NCI-H2107 treated with DMSO at 0.1 percent for 48 hours (cell line): ENCODE data around the gene KDM4C.

ENCODE experiments used
- DNase-seq: peaks from one replicate; lab custom pipeline; 2025; ENCODE audit not compliant: unreplicated experiment; lab: John Stamatoyannopoulos, UW

Gene KDM4C

DNA sequence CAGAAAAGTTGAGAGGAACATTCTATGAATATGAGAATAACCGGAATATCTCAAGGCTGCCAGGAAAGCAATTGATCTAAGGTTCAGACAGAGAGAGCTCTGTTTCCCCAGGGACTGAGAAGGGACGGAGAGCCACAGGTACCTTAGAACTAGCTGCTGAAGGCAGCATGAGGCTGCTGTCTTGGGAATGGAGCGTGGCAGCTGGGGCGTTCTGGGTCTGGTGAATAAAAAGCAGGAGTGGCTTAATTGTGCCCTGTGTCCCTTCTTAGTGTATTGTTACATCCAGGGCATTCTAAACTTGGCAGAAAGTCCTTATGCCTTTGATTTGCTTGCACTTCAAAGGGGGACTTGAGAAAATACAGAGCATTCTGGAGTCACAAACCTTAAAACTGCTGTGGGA lies 434.5 kb downstream of the KDM4C start:
- peak; percentile 22 for DNase-seq

DNA sequence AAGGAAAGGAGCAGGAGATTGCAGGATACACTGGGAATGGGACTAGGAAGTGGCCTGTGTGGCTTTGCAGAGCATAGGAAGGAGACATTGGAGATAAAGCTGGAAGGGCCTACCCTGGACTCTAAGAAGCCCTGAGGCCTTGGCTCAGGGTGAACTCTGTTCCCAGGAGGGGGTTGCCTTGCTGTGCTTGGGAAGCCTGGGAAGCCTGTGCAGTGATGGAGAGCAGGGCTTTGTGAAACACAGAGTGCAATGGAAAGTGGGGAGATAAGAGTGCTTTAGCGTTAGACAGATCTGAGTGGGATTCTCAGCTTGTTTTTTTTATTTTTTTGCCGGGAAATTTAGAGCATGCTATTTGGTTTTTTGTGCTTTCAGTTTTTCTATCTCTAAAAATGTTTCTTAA lies 437.8 kb downstream of the KDM4C start:
- DNase-seq: no peak

DNA sequence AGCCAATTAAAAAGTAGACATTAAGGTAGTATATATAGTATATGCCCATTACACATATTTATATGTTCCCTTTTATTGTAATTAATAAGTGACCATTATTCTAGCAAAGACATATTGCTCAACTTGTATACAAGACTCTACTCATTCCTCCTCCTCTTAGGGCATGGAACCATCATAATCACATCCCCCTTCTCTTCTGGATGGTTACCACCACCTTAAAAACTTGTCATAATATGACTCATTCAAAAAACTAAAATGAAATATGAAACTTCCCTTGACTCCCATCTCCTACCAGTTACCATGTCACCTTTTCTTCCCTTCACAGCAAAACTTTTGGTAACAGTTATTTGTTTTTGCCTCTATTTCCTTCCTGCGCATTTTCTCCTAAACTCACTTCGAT lies 438.7 kb downstream of the KDM4C start:
- no peak for DNase-seq

DNA sequence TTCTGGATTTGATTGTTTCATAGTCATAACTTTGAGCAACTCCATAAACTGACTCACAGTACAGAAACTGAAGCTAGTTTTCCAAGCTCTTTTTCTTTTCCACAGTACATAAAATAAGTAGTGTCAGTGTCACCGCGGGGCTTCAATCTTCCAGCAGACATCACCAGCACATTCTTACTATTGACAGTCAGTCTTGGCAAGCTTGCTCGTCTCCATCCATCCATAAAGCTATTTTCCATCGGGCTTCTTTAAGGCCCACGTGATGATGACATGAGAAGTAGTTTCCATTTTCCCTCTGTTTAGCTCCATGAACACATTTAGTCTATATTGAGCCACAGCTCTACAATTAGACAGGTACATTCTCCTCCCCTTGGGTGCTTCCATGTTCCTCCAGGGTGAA lies 443.4 kb downstream of the KDM4C start:
- no peak for DNase-seq

DNA sequence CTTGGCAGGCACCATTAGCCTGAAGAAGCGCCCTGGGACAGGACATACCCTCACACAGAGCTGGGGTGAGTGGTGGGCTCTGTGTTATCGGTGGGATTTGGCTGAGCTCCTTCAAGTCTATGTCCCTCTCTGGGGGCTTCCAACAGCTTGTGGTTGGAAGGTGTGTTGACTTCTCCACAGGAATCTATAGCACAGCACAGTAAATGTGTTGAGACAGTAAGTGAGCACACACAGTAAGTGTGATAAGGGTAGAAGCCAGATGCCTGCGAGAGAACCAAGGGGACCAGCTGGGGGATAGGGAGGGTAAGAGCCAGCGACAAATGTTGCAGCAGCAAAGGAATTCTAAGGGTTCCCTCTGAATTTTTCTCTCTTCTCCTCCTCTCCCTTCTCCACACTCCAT lies 448.0 kb downstream of the KDM4C start:
- no peak for DNase-seq

DNA sequence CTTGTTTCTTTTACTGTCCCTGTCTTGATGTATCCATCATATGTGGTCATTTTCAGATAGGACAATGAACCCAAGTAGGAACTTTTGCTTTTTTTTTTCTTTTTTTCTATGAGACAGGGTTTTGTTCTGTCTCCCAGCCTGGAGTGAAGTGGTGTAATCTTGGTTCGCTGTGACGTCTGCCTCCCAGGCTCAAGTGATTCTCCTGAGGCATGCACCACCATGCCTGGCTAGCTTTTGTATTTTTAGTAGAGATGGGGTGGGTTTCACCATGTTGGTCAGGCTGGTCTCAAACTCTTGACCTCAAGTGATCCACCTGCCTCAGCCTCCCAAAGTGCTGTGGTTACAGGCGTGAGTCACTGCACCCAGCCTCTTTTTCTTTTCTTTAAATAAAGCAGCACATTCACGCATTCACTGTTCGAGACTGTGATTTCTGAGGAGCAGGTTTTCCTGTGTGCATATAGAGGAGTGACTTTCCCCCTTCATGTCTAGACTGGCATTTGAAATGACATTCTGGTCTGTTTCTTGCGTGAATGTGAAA lies 448.5 kb downstream of the KDM4C start:
- DNase-seq: no peak

DNA sequence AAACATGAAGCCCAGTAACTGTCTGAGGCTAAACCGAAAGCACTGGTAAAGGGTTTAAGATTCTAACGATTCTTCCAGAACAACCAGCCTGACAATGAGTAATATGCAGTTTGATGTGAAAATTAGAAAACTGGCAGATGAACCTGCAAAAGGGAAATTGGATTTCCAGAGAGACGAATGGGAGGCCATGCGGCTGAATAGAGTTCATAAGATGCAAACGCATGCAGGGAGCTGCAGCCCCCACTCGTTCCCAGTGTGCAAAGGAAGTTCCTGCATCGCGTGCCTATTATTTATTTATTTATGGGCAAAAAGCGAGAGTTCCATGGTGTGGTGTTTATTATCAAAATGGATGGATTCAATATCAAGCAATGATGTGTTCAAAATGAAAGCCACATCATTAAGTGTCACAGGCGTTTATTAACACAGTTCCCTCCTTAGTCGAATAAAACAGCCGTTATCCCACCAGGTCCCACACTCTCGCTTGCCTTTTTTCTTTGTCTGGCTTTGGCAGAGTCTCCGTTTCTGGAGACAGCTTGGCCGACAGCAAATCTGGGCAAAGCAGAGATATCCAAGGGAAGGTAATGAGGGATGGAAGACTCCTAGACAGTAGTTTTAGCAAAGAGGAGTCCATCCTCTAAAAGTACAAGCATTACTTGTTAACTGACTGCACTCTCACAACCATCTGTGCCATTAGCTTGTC lies 451.4 kb downstream of the KDM4C start:
- DNase-seq: no peak

DNA sequence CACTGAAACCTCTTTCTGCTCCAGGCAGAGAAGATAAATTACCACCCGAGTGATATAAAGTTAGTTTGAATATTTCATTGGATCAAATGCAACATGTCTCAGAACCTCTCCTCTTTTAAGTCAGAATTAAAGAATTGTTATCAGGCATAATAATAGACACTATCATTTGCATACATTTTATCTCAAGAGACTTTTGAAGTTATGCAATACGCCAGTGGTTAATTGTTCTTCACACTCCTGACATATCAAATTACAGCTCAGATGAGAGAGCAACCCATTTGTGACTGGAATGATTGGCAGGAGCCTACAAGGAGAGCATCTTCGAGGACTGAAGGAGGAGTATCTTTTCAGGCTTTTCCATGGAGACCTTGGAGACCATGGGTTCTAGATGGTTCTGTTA lies 452.2 kb downstream of the KDM4C start:
- DNase-seq: peak; percentile 40

DNA sequence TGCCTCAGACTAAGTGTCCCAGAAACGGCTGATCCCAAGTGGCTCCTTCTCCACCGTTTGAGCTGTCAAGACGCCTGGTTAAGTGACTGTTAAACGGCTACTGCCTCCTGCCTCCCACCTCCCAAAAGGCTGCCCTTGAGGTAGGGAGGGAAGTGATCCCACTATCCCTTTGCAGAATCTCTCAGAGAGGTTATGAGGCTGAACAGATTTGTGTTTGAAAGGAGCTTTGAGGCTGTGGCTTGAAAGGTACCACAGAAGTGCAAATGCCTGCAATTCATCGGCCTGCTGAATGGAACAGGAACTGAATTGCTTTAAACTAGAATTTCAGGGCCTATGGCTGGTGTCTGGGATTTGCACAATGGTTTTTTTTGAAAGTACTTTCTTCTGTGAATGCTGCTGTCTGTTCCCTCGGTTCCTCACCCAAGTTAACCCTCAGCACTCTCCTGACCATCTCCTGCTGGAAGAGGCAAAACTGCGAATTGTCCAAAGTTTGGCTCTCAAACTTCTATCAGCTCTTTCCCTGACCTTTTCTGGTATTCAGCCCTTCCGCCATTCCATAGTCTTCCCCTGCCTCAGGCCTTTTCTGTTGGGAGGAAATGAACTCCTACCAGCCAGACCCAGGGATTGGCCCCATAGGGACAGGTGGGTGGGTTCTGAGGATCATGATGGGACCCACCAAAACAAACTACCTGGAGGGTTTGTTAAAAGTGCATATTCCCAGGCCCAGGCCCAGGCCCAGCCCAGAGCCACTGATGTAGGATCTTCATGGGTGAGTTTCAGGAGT lies 453.3 kb downstream of the KDM4C start:
- DNase-seq: no peak

DNA sequence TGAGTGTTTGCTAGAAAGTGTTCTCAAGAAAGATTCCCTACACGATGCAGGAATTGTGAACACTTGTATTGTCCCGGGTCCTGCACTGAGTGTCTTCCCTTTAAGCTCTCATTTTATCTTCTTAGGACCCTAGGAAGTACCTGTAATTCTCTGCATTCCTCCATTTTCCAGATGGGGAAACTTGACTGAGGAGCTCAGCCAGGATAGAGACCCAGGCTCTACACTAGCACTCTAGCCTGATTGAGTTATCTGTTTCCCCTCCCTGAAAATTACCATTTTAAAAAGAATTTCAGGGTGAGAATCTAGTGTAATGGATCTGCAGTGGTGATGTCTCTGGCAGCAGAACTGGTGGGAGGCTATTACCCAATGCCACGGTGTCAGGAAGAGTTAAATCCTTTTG lies 453.9 kb downstream of the KDM4C start:
- DNase-seq: no peak

DNA sequence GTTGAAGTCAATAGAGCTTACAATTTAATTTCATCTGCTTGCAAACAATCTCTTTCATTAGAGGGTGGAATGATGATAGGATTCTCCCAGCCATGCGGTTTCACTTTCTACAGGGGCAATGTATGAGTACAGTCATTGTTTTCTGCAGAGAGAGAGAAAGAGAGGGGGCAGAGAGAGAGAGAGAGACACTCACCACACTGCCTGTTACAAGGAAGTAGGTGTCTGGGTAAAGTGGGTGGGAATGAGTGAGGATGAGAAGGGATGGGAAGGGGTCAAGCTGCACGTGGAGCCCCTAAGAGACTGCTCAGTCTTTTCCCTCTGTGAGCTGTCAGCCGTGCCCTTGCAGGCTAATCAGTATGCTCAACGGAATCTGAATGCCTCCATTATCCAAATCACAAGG lies 454.3 kb downstream of the KDM4C start:
- DNase-seq: peak; percentile 55

DNA sequence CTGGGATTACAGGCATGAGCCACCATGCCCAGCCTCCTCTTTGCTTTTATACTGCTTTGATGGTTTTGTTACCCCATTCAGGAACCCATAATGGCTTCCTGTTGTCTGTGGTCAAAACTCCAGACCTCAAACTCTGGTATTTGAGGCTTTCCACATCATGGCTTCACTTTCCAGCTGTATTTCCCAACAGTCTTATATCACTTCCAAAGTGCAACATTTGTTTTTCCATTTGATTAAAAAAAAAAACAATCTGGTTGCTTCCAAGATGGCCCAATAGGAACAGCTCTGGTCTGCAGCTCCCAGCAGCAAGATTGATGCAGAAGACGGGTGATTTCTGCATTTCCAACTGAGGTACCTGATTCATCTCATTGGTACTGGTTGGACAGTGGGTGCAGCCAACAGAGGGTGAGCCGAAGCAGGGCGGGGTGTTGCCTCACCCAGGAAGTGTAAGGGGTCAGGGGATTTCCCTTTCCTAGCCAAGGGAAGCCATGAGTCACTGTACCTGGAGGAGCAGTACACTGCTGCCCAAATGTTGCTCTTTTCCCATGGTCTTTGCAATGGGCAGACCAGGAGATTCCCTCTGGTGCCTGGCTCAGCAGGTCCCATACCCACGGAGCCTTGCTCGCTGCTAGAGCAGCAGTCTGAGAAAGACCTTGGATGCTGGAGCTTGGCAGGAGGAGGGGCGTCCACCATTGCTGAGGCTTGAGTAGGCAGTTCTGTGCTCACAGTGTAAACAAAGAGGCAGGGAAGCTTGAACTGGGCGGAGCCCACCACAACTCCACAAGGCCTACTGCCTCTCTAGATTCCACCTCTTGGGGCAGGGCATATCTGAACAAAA lies 458.4 kb downstream of the KDM4C start:
- DNase-seq: no peak

DNA sequence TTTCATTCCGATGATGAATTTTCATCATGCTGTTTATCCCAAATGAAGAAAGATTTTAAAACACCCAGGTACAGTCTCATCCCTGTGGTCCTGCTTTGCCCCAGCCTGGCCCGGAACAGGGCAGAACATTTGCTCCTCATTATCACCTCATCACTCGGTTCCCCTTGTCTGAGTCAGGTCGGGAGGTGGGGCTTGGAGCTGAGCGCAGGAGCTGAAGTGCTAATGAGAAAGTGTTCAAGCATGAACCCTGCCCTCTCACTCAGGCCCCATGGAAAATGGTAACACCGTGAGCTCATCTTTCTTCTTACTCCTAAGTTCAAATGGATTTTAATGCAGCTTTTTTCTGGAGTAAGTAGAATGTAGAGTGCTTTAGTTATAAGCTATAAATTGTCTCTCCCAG lies 466.2 kb downstream of the KDM4C start:
- no peak for DNase-seq
